HepG2 (cell line): ENCODE data around the gene TBC1D22A. TPM values are rescaled to one million over a fixed set of nuclear protein-coding genes. Genes with fewer than 3 reads are reported as not detected.
A peak's percentile ranks its signal among the peaks of the same experiment; 100 is the strongest.

Experiments used
- ATAC-seq: fragments of 200-7000 bp; cut with Tn5 transposase; 3 replicates; pipeline ENCODE4 v1.9.1; 2020; ENCODE audit warnings: mild to moderate bottlenecking, moderate library complexity
- BruUV-seq: library from RNA; stranded (reverse); fragments of 400-500 nt; replicated peaks from 2 replicates; lab custom pipeline; 2021; lab: Mats Ljungman, UMichigan
- CTCF ChIA-PET: fragments of 300-600 bp; formaldehyde crosslinking; extraction: SDS; loops from one replicate; lab custom pipeline; 2021; ENCODE audit warnings: low total read pairs, inconsistent platforms, low intra/inter-chr PET ratio; lab: Yijun Ruan, JAX
- POLR2A ChIA-PET: fragments of 350-600 bp; sonication (Branson Sonifier 250); formaldehyde crosslinking; loops from one replicate; lab custom pipeline; 2020; ENCODE audit warnings: antibody characterized with exemption, inconsistent platforms; lab: Yijun Ruan, JAX
- DNase-seq: peaks from one replicate; pipeline ENCODE4 v3.0.0-alpha.2; 2015; ENCODE audit warnings: low spot score
- FAIRE-seq: peaks from 3 replicates; lab custom pipeline; 2011; peaks lifted over from hg19 to GRCh38; lab: Jason Lieb, UNC
- H2AFZ ChIP-seq: one replicate; pipeline ENCODE4 v1.6.1; 2011; ENCODE audit warnings: low read length, inconsistent platforms
- H3K27ac ChIP-seq: fragments of 300-600 bp; 3 replicates; pipeline ENCODE4 v1.8.0; 2011; ENCODE audit warnings: mixed run types, mild to moderate bottlenecking, mixed read lengths, low read length, inconsistent platforms; ENCODE audit not compliant: insufficient read depth; ENCODE audit errors: extremely low read length
- H3K27me3 ChIP-seq, 2 experiments: fragments of 200-600 bp in 1 of 2; 2 replicates in 1 of 2; 3 replicates in 1 of 2; pipeline versions ENCODE4 v1.6.0 to v1.8.0; 2011; ENCODE audit warnings: low read length in 2 of 2, mild to moderate bottlenecking in 2 of 2, moderate library complexity in 2 of 2, inconsistent platforms in 1 of 2; ENCODE audit not compliant: insufficient read depth in 2 of 2, control insufficient read depth in 1 of 2
- H3K36me3 ChIP-seq, 2 experiments: fragments of 200-600 bp in 1 of 2; replicated peaks in 1 of 2; 2 replicates in 1 of 2; 3 replicates in 1 of 2; pipeline versions ENCODE4 v1.5.1 to v1.8.0; 2011; ENCODE audit warnings: low read length in 2 of 2, inconsistent platforms in 1 of 2; ENCODE audit not compliant: insufficient read depth in 2 of 2, control insufficient read depth in 1 of 2
- H3K4me1 ChIP-seq: 2 replicates; pipeline ENCODE4 v1.5.1; 2012; ENCODE audit warnings: low read length, inconsistent platforms; ENCODE audit not compliant: insufficient read depth
- H3K4me2 ChIP-seq: 2 replicates; pipeline ENCODE4 v1.6.0; 2011; ENCODE audit warnings: low read depth, low read length, inconsistent platforms
- H3K4me3 ChIP-seq, 3 experiments: fragments of 200-600 bp in 1 of 3; sonication (generic), shearing (Covaris generic) in 1 of 3; replicated peaks in 1 of 3; 2 replicates each; pipeline ENCODE4 v1.5.1; 2011 to 2016; ENCODE audit warnings: low read length in 3 of 3, inconsistent platforms in 2 of 3, low read depth in 2 of 3, mild to moderate bottlenecking in 2 of 3, control low read depth in 1 of 3, mixed read lengths in 1 of 3; ENCODE audit not compliant: insufficient read depth in 1 of 3
- H3K79me2 ChIP-seq: one replicate; pipeline ENCODE4 v1.6.1; 2011; ENCODE audit warnings: low read length, inconsistent platforms; ENCODE audit not compliant: insufficient read depth
- H3K9ac ChIP-seq: 2 replicates; pipeline ENCODE4 v1.6.0; 2011; ENCODE audit warnings: mild to moderate bottlenecking, low read depth, low read length, inconsistent platforms; ENCODE audit not compliant: insufficient read depth
- H3K9me3 ChIP-seq: 2 replicates; pipeline ENCODE4 v1.5.1; 2012; ENCODE audit warnings: mild to moderate bottlenecking, low read length
- H4K20me1 ChIP-seq: 2 replicates; pipeline ENCODE4 v1.6.0; 2011; ENCODE audit warnings: inconsistent platforms, mild to moderate bottlenecking, low read length, moderate library complexity; ENCODE audit not compliant: insufficient read depth
- CAMTA2 ChIP-seq: sonication (generic); formaldehyde crosslinking; IDR thresholded peaks from 2 replicates; pipeline ENCODE4 v1.4.0; 2020; ENCODE audit warnings: mild to moderate bottlenecking, missing genetic modification reagents, borderline replicate concordance
- CBFB ChIP-seq: sonication (generic); formaldehyde crosslinking; IDR thresholded peaks from 2 replicates; pipeline ENCODE4 v1.4.0; 2020; ENCODE audit warnings: missing genetic modification reagents
- HNRNPH1 ChIP-seq: fragments of 200-400 bp; formaldehyde crosslinking; optimal IDR thresholded peaks from 2 replicates; pipeline ENCODE3; 2017; ENCODE audit warnings: mild to moderate bottlenecking, low read depth, low read length
- MBNL3 ChIP-seq: fragments of 250-450 bp; sonication (Bioruptor Pico); conservative IDR thresholded peaks from 2 replicates; pipeline ENCODE4 v1.8.0; 2022; ENCODE audit warnings: mild to moderate bottlenecking, inconsistent platforms
- MTA3 ChIP-seq: sonication (generic); formaldehyde crosslinking; IDR thresholded peaks from 2 replicates; pipeline ENCODE4 v1.4.0; 2020; ENCODE audit warnings: missing genetic modification reagents
- RXRB ChIP-seq: IDR thresholded peaks from 2 replicates; pipeline ENCODE4 v1.6.1; 2016; ENCODE audit warnings: borderline replicate concordance, missing genetic modification reagents, missing compliant biosample characterization
- SYNCRIP ChIP-seq: fragments of 200-400 bp; formaldehyde crosslinking; IDR thresholded peaks from 2 replicates; pipeline ENCODE4 v1.6.1; 2018; ENCODE audit warnings: mild to moderate bottlenecking, low read depth, low read length; ENCODE audit not compliant: insufficient read depth
- THAP11 ChIP-seq: IDR thresholded peaks from 2 replicates; pipeline ENCODE4 v1.6.1; 2016; ENCODE audit warnings: missing biosample characterization, missing genetic modification reagents
- ZBTB20 ChIP-seq: sonication (generic); formaldehyde crosslinking; IDR thresholded peaks from 2 replicates; pipeline ENCODE4 v1.8.1; 2023; ENCODE audit warnings: missing genetic modification reagents, low read depth, mild to moderate bottlenecking, borderline replicate concordance
- ZNF180 ChIP-seq: sonication (generic); formaldehyde crosslinking; IDR thresholded peaks from 2 replicates; pipeline ENCODE4 v1.4.0; 2020; ENCODE audit warnings: low read depth, missing genetic modification reagents, borderline replicate concordance
- ZNF230 ChIP-seq: sonication (generic); formaldehyde crosslinking; IDR thresholded peaks from 2 replicates; pipeline ENCODE4 v1.4.0; 2020; ENCODE audit warnings: mild to moderate bottlenecking, missing genetic modification reagents
- ZNF616 ChIP-seq: sonication (generic); formaldehyde crosslinking; IDR thresholded peaks from 2 replicates; pipeline ENCODE4 v1.5.0; 2020; ENCODE audit warnings: low read depth, mild to moderate bottlenecking, missing genetic modification reagents
- WGBS: methylation state at CpG from one replicate; pipeline ENCODE4 v1.1.6; 2017; ENCODE audit warnings: low lambda C conversion rate; 5-methylcytosine and 5-hydroxymethylcytosine counted together
- in situ Hi-C: cut with HindIII; loops from 2 replicates; pipeline ENCODE4 v1.10.0; 2017; ENCODE audit warnings: low pct_unique_long_range_greater_than_20kb; ENCODE audit not compliant: extremely low pct_ligation_motif_present
- intact Hi-C: fragments of 100-400 bp; cut with micrococcal nuclease; formaldehyde crosslinking; loops from one replicate; pipeline ENCODE4 v1.10.0; 2022; ENCODE audit not compliant: unreplicated experiment
- polyA plus RNA-seq, 8 experiments: library from polyadenylated mRNA; depleted of rRNA in 3 of 8; stranded (reverse) in 7 of 8; unstranded in 1 of 8; fragments of >200 nt; fragmentation: Illumina TruSeq in 4 of 8; extraction: Trizol in 4 of 8; gene quantifications; 2 replicates each; pipeline versions ENCODE4 v1.2.1 to v1.2.3, GENCODE V29; 2011 to 2016; ENCODE audit warnings: low read depth in 4 of 8, missing spikeins in 1 of 8, mixed read lengths in 1 of 8; ENCODE audit not compliant: insufficient read depth in 1 of 8
- total RNA-seq, 5 experiments: library from RNA; depleted of rRNA; stranded (reverse); fragments of >200 nt; fragmentation: Illumina TruSeq; extraction: Trizol; gene quantifications; 2 replicates each; pipeline ENCODE4 v1.2.3, GENCODE V29; 2016; ENCODE audit warnings: low read depth in 1 of 5
- TF ChIP-seq, protein P1 (sequence below): IDR thresholded peaks from 2 replicates; pipeline ENCODE4 v1.6.1; 2012; ENCODE audit warnings: low read length, improper control_type of control experiment
- TF ChIP-seq, protein P2 (sequence below): sonication (generic); formaldehyde crosslinking; IDR thresholded peaks from 2 replicates; pipeline ENCODE4 v1.4.0; 2020; ENCODE audit warnings: missing genetic modification reagents
- TF ChIP-seq, protein P3 (sequence below): sonication (generic); formaldehyde crosslinking; IDR thresholded peaks from 2 replicates; pipeline ENCODE4 v1.4.0; 2020; ENCODE audit warnings: missing genetic modification reagents

Gene TBC1D22A
- total and polyA plus RNA-seq, 2 of the 13 experiments (the other 11 are each of a cell fraction or from before 2014, with no cell fraction given): 17.3 to 18.0 TPM

DNA sequence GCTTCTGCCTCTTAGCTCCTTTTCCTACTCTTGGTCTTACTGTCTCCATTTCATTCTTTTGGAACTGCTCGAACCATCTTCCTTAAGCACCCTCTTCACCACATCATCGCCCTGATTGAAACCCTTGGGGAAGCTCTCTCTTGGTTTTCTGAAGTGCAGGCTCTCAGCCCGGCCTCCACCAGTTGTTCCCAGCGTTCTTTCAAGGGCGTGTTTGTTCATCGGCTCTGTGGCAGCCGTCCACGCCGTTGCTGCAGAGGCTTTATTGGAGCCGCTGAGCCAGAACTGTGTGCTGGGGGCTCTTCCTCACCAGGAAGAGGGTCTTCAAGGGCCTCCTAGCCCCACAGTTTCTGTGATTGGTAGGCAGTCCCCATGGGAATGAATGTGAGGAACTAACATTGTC is 214.1 kb downstream of the TBC1D22A start (continued):
- TF ChIP-seq ZNF180 (CRISPR knock-in tag) (no peak), SYNCRIP (no peak), ZBTB20 (CRISPR knock-in tag) (no peak), MTA3 (no peak), CAMTA2 (no peak), CBFB (CRISPR knock-in tag) (no peak)
- TF ChIP-seq, protein P1, sequence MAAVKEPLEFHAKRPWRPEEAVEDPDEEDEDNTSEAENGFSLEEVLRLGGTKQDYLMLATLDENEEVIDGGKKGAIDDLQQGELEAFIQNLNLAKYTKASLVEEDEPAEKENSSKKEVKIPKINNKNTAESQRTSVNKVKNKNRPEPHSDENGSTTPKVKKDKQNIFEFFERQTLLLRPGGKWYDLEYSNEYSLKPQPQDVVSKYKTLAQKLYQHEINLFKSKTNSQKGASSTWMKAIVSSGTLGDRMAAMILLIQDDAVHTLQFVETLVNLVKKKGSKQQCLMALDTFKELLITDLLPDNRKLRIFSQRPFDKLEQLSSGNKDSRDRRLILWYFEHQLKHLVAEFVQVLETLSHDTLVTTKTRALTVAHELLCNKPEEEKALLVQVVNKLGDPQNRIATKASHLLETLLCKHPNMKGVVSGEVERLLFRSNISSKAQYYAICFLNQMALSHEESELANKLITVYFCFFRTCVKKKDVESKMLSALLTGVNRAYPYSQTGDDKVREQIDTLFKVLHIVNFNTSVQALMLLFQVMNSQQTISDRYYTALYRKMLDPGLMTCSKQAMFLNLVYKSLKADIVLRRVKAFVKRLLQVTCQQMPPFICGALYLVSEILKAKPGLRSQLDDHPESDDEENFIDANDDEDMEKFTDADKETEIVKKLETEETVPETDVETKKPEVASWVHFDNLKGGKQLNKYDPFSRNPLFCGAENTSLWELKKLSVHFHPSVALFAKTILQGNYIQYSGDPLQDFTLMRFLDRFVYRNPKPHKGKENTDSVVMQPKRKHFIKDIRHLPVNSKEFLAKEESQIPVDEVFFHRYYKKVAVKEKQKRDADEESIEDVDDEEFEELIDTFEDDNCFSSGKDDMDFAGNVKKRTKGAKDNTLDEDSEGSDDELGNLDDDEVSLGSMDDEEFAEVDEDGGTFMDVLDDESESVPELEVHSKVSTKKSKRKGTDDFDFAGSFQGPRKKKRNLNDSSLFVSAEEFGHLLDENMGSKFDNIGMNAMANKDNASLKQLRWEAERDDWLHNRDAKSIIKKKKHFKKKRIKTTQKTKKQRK: no peak

DNA sequence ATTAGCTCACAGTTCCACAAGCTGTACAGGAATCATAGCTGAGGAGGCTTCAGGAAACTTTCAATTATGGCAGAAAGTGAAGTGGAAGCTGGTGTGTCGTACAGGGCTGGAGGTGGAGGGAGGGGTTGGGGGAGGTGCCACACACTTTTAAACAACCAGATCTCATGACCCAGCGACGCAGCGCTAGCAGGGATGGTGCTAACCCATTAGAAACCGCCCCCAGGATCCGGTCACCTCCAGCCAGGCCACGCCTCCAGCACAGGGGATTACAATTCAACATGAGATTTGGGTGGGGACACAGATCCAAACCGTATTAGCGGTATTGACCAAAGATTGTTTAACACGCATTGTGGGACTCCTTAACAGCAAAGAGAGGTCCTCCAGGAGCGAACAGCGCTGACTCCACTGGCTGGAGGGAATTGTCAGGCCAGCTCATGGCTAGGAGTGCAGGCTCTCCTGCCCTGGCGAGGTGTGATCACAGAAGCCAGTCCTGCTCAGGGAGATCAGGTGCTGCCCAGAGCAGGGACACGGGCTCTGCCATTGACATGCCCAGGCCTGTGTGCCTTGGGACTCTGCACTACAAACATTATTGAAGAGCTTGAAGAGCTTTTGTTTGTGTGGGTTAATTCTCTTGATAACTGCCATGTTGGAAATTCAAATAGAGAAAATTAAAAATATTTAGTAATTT is 215.3 kb downstream of the TBC1D22A start:
- in situ Hi-C loops (no loop called here), intact Hi-C loops (no loop called here)
- Histone ChIP-seq H3K9me3 (no peaks in the 10 kb centered on the region), H3K36me3 (peaks cover 16 to 41% of the 10 kb centered on the region in 2 experiments; a peak in 4 of 5 replicates), H3K9ac (no peak overlapping the region), H4K20me1 (no peaks in the 10 kb centered on the region), H3K27me3 (no peaks in the 10 kb centered on the region), H3K4me3 (no peak overlapping the region), H2AFZ (no peak overlapping the region), H3K4me1 (no peaks in the 10 kb centered on the region), H3K79me2 (no peaks in the 10 kb centered on the region), H3K4me2 (no peak overlapping the region), H3K27ac (no peak overlapping the region)
- ChIA-PET POLR2A (no interaction called here), CTCF (no interaction called here)
- BruUV-seq: no TSS peak
- FAIRE-seq: no peak
- no peak for DNase-seq
- no peak for ATAC-seq
- 99% methylated on average over 12 of the region's 14 CpGs for WGBS
- no peak for TF ChIP-seq THAP11
- no peak for TF ChIP-seq HNRNPH1
- no peak for TF ChIP-seq RXRB (CRISPR knock-in tag)
- TF ChIP-seq MBNL3 (CRISPR knock-in tag): no peak
- TF ChIP-seq ZNF616 (CRISPR knock-in tag): no peak
- TF ChIP-seq, protein P2, sequence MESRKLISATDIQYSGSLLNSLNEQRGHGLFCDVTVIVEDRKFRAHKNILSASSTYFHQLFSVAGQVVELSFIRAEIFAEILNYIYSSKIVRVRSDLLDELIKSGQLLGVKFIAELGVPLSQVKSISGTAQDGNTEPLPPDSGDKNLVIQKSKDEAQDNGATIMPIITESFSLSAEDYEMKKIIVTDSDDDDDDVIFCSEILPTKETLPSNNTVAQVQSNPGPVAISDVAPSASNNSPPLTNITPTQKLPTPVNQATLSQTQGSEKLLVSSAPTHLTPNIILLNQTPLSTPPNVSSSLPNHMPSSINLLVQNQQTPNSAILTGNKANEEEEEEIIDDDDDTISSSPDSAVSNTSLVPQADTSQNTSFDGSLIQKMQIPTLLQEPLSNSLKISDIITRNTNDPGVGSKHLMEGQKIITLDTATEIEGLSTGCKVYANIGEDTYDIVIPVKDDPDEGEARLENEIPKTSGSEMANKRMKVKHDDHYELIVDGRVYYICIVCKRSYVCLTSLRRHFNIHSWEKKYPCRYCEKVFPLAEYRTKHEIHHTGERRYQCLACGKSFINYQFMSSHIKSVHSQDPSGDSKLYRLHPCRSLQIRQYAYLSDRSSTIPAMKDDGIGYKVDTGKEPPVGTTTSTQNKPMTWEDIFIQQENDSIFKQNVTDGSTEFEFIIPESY (CRISPR knock-in tag): 0 out of 2 replicates have a peak, but pooled peaks have one; percentile 25
- TF ChIP-seq, protein P3, sequence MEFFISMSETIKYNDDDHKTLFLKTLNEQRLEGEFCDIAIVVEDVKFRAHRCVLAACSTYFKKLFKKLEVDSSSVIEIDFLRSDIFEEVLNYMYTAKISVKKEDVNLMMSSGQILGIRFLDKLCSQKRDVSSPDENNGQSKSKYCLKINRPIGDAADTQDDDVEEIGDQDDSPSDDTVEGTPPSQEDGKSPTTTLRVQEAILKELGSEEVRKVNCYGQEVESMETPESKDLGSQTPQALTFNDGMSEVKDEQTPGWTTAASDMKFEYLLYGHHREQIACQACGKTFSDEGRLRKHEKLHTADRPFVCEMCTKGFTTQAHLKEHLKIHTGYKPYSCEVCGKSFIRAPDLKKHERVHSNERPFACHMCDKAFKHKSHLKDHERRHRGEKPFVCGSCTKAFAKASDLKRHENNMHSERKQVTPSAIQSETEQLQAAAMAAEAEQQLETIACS: no peak
- TF ChIP-seq ZNF230: no peak
